ENCODE data around the gene IL17RD. TPM values are rescaled to one million over a fixed set of nuclear protein-coding genes. Genes with fewer than 3 reads are reported as not detected.

Gene IL17RD
- total and polyA plus RNA-seq, 10 of the 15 experiments (the other 5 are each of a cell fraction or from before 2014, with no cell fraction given): 0.01 to 0.08 (median 0.04) TPM; not detected in 3

DNA sequence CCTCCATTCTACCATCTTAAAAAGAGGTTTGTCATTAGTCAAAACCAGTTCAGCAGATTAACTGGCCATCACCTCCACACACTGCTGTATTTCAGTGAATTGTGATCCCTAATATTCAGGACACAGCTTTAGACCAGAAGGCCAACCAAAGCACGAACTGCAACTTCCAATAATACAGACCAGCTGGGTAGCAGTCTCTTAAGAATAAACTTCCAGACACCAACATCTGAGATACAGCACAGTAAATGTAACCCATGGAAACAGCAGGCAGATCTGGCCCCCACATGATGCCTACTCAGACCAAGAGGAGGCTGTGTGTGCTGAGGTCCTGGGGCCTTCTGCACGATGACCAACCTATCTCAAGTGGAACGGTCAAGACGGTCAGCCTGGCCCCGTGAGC, 69.8 kb downstream of the IL17RD start:
- no peak for FAIRE-seq

More for the DNA sequence above, 69.8 kb downstream of the IL17RD start:
- H3K9ac ChIP-seq (ENCODE audit: control insufficient read depth, insufficient read depth, low read length): no peak overlapping the region
- no peaks in the 10 kb centered on the region; the same call in 1 of the 2 replicates for H4K20me1 ChIP-seq (ENCODE audit: control insufficient read depth, insufficient read depth)
- POLR2A ChIA-PET: no interaction called here
- ATAC-seq (no peak), DNase-seq (ENCODE audit: low read depth, low spot score) (no peak)
- H2AFZ ChIP-seq (ENCODE audit: control insufficient read depth, low read depth, low read length): no peak overlapping the region
- no peak overlapping the region for H3K27ac ChIP-seq (ENCODE audit: control insufficient read depth, insufficient read depth)
- no peaks in the 10 kb centered on the region for H3K36me3 ChIP-seq (ENCODE audit: control insufficient read depth in 2 of 2, insufficient read depth in 2 of 2, low read length in 1 of 2)
- SMC1A ChIA-PET (ENCODE audit: uncharacterized antibody, unreplicated experiment): interaction anchor here (0.6 to 1.4 kb wide), 6 partner anchors 52 to 313 kb away, joined by 3 to 4 read pairs (median 3); no protein-coding TSS in a partner anchor
- H3K27me3 ChIP-seq (replicated peaks in 1 of 2; ENCODE audit: control insufficient read depth in 2 of 2, insufficient read depth in 2 of 2, low read length in 1 of 2): no peaks in the 10 kb centered on the region; a peak in 1 of 4 replicates
- H3K79me2 ChIP-seq (ENCODE audit: control insufficient read depth, insufficient read depth, low read length): no peaks in the 10 kb centered on the region
- BruUV-seq (replicated peaks): no TSS peak
- WGBS (ENCODE audit: insufficient coverage, insufficient replicate concordance, low lambda C conversion rate, missing lambda C conversion rate): 38% methylated on average over 5 of the region's 5 CpGs
- no peaks in the 10 kb centered on the region for H3K4me1 ChIP-seq (ENCODE audit: control insufficient read depth, insufficient read depth, low read length)
- RAD21 ChIA-PET (ENCODE audit: unreplicated experiment): interaction anchor here (1.2 kb wide), 1 partner anchor 96 kb away, joined by 5 read pairs; no protein-coding TSS in a partner anchor
- CTCF ChIA-PET: interaction anchor here (0.9 to 3.6 kb wide), 8 partner anchors 16 to 731 kb away, joined by 3 to 38 read pairs (median 4); no protein-coding TSS in a partner anchor
- in situ Hi-C loops (cut with MboI) (no loop called here), intact Hi-C loops (cut with micrococcal nuclease; ENCODE audit: unreplicated experiment) (no loop called here)
- TF ChIP-seq NFYB (IDR thresholded peaks at IDR 0.05; ENCODE audit: insufficient read depth, low read depth, low read length) (no peak), ELK1 (IDR thresholded peaks at IDR 0.05; ENCODE audit: low read depth, low read length) (no peak), ATF7 (IDR thresholded peaks at IDR 0.05; ENCODE audit: low read depth) (no peak), KLF5 (IDR thresholded peaks at IDR 0.05; ENCODE audit: partially characterized antibody) (no peak), MLLT1 (IDR thresholded peaks at IDR 0.05) (no peak), HSF1 (IDR thresholded peaks at IDR 0.05; ENCODE audit: low read depth, low read length) (no peak), BHLHE40 (IDR thresholded peaks at IDR 0.05; ENCODE audit: borderline replicate concordance in 1 of 2, low read depth in 2 of 2, low read length in 1 of 2) (no peak), CREM (IDR thresholded peaks at IDR 0.05; ENCODE audit: low read depth) (no peak), ZNF217 (IDR thresholded peaks at IDR 0.05) (no peak), EP300 (IDR thresholded peaks at IDR 0.05; ENCODE audit: borderline replicate concordance in 1 of 2, control insufficient read depth in 1 of 2, low read depth in 2 of 2, low read length in 2 of 2) (no peak)
- no peak overlapping the region for H3K4me3 ChIP-seq
- no peaks in the 10 kb centered on the region for H3K9me3 ChIP-seq (replicated peaks; ENCODE audit: control insufficient read depth, insufficient read depth, low read length)
- no peak overlapping the region for H3K4me2 ChIP-seq (ENCODE audit: control insufficient read depth, insufficient read depth)

Data from GM12878 (cell line).